GM19455 (cell line): ENCODE results near the gene GRIN2A.

Experiments
- ATAC-seq: cut with Tn5 transposase; IDR thresholded peaks from one replicate; pipeline ENCODE4 v1.9.1; 2021; ENCODE audit not compliant: unreplicated experiment

The GRIN2A gene

DNA sequence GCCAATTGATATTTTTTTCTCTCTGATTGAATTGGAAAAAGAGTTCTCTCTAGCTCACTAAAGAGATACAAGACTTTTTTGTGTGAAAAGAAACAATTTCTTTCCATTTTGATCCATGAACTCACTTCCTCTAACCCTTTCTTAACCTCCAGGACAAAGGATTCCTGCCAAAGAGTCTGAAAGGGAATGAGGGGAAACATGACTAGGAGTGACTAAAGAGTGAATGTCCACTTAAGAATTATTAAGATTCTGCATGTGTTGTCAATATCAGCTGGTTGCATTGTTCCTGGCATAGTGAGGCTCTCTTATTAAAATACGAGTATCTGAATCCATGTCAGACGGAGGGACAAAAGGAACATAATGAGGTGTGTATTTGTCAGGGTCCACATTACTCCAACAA, 344.7 kb downstream of the GRIN2A start:
- no peak for ATAC-seq

DNA sequence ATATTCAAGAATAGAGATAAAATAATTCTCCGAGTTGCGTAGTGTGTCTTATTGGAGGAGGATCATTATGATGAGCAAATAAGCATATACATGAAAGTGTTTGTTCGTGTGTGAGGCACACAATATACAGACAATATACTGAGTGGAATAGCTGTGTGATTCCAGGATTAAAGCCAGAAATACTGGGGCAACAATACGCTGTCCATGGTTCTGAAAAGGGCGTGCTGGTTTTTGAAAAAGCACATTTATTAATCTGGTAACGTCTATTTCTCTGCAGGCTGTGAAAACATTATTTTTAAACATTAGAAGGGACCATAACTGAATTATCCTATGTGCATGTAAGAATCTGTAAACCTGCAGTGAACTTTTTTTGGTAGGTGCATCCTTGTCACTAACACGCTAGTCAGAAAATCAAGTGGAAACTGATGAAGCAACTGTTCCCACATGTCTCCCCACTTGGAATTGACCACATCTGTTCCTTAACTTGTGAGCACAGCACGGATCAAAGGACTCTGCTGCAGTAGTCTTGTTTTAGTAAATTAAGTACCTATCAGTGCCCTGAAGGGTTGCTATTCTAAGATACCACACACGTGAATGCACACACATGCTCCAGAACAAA, 346.0 kb downstream of the GRIN2A start:
- ATAC-seq = no peak

DNA sequence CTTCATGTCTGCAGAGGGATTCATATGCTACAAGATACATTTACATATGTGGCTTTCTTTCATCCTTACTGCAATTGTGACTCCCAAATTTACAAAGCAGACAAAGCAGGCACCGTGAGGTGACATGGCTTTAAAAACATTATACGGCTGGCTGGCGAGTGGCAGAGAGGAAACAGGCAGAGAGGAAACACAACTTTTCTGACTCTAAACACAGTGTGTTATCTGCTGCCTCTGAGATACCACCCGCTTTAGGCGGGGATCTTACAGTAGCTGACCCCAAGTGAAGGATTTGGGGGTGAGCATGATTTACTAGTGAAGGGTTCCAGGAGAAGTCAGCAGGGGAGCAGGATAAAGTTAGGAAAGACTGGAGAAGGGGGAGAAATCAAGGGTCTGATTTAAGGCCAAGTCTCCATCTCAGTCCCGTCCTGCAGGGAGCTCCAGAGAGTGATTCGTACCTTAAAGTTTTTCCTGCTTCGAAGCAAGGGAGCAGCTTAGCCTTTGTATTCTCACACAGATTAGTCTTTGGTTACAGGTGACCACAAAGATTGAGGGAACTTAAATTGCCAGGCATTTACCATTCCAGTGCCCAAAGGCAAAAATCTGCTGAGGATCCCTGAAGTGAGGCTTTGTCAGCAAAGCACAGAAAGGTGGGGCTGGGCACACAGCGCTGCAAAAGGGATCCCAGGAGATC, 355.0 kb downstream of the GRIN2A start:
- no peak for ATAC-seq

DNA sequence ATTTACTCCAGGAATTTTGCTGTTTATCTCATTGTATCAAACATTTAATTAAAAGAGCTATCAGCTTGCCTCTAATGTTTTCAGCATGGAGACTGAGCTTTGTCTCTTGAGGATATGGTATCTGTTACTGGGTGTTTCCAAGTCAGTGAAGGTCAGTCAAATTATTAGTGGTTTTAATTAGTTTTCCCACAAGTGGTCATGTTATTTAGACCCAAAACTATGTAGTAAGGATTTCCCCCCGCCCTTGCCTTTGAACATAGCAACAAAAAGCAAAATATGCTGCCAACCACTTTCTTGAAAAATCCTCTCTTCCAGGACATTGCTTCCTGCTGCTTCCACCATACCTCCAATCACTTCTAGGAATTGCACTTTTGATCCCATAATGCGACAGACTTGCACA, 355.6 kb downstream of the GRIN2A start:
- ATAC-seq = no peak

DNA sequence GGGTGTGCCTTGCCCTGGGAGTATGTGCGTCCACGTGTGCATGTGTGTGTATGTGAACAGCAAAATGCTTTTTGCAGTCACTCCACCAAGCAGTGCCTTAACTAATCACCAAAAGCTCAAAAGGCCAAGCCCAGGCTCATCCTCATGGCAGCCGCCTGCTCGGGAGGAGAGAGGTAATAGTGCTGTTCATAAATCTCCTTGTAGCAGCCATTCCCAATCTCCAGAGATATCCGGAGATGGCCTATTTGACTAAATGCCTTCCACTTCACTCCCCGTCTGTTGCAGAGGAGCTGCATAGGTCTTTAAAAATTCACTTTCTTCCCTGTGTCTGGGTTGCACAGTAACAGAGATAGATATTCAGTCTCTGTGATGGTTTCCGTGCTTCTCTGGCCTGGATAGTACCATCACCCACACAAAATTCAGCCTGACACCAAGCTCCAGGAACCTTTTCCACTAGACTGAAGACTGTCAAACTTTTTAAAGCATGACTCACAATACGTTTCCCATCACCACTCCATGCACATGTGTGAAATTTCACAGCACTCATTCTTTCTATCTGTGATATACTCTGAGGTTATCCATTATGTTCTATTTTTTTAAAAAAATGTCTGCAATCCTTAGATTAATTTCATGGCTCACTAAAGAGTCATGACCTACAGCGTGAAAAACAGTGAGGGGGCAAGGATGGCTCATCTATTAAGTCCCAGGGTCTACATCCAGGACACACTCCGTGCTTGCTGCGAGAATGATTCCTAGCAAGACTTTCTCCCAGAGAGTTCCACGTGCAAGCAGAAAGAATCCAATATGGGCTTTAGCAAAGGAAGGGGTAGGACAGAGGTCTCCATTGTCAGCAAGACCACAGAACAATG, 357.8 kb downstream of the GRIN2A start:
- no peak for ATAC-seq

DNA sequence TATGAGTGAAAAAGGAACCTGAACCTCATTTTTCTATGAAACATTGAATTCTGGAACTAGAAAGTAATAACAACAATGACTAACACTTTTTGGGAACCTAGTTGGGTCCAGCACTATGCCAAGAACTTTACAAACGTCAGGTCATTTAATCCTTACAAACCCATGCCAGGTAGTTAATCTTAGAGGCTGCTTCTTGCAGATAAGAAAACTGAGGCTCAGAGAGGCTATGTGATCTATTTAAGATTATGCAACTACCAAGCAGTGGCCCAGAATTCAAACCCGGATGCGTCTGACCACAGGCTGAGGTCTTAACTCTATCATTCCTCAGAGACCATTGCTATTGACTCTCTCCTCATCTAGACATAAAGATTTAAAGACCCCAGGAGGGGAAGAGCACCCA, 358.7 kb downstream of the GRIN2A start:
- ATAC-seq = no peak

DNA sequence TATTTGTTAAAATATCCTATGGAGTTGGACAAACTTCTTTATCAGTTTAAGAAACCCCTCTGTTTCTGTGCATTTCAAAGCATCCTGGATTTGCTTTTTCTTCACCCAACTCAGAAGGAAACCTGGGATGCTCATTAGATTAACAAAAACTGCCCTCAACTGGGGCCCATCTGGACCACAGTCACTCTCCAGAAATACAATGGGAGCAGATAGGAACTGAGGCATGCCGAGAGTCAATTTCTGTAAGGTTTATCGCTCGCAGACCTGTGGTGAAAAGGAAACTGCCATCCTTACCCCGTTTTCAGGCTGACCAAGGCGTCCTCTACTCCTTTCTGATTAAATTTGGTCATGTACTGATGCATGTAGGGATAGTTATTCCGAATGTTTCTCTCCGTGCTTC, 360.3 kb downstream of the GRIN2A start:
- ATAC-seq = no peak

DNA sequence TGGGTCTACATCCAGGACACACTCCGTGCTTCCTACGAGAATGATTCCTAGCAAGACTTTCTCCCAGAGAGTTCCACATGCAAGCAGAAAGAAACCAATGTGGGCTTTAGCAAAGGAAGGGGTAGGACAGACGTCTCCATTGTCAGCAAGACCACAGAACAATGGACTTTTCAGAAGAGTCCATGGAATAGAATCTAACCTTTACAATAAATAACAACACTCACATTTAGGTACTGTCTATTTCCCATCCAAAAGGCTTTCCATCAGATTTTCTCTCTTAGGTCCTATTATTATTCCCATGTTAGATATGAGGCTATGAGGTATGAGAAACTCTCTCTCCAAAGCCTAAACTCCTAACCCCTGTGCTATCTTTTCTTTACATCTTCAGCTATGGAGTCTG, 360.9 kb downstream of the GRIN2A start:
- no peak for ATAC-seq

DNA sequence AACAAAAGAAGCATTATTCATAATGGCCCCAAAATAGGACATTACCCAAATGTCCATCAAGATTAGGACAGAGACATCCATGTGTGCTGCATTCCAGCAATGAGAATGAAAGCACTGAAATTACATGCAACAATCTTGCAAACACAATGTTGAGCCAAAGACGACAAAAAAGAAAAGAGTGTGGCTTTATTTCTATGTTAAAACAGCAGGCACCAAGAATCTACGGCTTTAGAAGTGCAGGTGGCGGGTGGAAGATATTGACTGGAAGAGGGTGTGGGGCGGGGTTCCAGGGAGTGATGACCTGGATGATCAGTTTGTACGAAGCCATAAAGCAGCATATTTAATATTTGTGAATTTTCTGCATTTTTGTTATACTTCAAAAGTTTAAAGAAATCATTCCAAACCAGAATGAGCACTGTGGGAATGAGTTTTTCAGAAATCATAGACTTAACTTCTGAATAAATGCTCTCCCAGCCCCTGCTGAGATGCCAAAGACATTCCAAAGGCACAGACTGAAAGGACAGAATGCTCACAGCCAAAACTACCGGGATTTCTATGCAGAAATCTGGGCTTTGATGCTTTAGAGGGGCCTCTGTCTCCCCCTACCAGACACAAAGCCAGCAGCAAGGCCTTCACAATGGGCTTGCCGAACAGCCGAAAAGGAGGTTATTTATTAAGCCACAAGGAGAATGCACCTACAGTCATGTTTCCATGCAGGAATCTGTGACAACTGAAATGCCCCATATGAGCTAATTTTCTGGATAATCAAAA, 361.6 kb downstream of the GRIN2A start:
- ATAC-seq = no peak

DNA sequence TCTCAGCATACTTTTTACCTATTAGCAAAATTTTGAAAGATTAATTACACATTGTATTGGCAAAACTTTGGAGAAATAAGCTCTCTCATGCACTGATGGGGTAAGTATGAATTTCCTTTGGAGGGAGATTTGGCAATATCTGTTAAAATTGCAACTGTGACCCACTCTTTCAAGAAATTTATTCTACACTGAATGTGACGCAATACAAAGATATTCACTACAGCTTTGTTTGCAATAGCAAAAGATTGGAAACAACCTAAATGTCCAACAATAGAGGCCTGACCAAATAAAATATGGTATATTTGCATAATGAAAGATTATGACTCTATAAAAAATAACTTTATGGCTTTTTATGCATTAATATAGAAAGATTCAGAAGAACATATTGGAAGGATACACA, 363.5 kb downstream of the GRIN2A start:
- no peak for ATAC-seq

DNA sequence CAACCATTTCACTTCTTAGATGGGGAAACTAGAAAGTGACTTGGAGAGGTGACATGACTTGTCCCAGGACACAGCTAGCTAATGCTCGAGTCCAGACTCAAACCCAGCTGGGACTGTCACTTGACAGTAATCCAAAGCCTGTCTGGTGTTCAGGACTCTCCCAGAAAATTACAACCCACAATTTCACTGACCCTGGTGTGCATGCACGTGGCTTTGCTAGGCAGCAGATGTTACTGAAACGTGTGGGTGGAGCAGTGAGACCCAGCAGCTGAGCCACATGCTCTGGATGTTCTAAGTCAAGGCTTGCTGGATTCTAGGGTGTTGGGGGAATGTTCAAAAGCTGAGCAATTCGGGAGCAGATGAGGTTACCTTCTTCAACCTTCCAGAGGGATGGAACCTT, 364.6 kb downstream of the GRIN2A start:
- ATAC-seq = no peak

DNA sequence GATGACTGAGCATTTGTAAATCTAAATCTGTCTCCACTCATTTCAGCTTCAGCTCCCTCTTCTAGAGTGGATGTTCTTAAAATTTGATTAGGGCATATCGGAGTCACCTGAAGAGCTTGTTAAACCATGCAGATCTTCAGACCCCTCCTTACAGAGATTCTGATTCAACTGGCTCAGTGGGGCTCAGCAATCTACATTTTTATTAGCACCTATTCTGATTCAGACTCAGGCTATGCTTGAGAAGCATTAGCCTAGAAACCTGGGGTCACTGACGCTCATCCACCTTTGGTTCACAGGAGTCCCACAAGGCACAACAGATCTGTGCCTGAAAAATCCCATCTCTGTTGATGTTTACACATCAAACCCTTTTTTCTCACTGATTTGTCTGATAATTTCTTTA, 365.6 kb downstream of the GRIN2A start:
- ATAC-seq = no peak

DNA sequence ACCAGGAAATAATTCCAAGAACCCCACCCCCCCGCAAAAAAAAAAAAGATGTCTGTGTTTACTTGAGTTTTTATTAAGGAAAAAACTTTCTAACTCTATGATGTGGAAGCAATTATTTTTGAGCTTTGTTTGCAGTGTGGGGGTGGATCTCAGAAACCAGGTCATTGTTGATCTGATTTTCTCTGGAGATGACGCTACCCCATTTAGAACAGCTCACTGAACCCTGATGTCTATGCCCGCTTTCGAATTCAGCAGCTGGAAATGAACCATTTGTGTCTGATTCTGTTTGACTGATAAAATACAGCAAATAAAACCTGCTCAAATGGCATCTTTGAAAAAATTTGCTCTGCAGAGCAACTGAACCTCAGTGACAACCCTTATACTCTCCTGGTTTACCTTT, 368.6 kb downstream of the GRIN2A start:
- ATAC-seq = no peak

DNA sequence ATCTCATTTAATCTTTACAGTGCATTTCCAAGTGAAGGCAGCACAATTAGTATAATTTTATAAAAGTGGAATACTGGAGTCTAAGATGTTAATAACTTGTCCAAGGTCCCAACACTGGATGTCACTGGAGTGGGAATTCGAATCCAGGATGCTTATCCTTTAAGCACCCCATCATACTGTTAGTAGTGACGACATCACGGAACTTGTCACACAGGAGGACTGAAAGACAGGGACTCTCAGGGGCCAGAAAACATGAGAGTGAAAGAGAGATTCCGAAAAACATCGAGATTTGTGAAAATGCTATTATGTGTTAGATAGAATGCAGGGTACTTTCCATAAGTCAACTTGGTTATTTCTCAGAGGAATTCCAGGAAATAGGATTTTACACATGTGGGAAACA, 374.0 kb downstream of the GRIN2A start:
- no peak for ATAC-seq

DNA sequence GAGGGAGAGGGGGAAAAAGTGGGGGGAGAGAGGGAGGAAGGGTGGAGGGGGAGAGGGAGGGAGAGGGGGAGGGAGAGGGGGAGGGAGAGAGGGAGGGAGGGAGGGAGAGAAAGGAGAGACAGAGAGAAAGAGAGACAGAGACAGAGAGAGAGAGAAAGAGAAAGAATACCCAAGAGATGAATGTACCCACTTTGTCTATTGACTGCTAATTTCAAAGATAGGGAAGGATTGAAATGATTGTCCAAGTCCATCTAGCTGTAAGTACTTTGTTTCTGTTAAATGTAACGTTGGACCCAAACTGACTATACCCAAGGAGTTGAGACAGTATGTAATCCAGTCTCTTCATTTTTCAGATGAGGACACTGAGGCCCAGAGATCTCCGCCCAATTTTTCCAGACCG, 374.9 kb downstream of the GRIN2A start:
- no peak for ATAC-seq

DNA sequence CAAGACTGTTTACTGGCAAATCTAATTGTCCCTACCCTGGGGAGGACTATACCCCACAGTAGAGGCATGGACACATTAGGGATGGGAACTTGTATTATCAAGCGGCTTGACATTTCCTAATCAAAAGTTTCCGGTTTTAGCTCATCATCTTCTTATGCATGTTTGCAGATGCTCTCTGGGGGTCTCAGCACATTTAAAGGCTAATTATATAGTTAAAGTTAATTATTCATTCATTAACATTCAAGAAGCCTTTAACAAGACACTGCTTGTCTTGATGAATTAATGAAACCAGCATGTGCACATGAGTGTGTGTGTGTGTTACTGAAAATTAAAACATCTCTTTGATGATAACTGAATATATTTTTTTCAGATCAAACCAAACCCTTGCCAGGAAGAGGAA, 377.1 kb downstream of the GRIN2A start:
- ATAC-seq = no peak

DNA sequence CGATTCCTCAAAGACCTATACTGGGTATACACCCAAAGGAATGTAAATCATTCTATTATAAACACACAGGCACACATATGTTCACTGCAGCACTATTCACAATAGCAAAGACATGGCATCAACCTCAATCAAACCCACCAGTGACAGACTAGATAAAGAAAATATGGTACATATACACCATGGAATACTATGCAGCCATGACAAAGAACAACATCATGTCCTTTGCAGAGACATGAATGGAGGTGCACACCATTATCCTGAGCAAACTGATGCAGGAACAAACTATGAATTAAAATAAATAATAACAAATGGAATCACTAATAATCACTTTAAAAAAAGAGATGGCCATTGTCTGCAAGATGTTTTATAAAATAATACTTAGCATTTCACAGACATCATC, 380.1 kb downstream of the GRIN2A start:
- no peak for ATAC-seq

DNA sequence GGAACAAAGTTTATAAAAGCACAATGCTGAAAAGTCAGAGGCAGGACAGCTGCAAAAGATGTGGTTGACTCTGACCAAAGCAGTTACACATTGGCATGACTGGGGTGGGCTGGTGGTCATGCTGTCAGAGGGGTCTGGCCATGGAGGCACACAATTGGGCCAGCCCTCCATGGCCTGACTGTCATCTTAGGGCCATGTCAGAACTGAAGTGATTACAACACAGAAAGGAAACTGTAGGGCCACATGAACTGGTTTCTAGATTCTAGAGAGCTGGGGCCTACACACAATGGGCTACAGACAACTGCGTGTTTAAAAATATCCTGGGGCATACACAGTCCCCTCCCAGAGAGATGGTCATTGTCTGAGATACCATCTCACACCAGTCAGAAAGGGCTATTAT, 380.6 kb downstream of the GRIN2A start:
- ATAC-seq = no peak

DNA sequence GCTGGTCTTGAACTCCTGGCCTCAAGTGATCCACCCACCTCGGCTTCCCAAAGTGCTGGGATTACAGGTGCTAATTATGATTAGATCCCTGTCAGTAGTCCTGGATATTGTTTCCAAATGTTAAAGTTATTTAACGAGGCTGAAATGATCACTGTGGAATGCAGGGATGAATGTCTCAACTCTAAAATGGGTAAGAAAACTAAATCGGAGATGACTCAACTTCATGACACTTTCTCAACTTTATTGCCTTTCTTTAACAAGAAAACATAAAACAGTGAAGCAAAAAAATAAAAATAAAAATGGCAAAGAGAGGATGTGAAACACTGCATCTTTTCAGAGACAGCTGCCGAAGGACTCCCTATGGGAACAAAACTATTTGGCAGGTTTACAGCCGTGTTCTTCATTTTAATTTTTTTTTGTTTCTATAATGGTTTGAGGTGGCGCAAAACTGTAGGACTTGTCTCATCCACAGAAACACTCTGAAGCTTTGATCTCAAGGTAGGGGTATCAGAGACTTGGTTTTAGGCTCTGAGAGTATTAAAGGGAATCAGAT, 382.0 kb downstream of the GRIN2A start:
- ATAC-seq = no peak

DNA sequence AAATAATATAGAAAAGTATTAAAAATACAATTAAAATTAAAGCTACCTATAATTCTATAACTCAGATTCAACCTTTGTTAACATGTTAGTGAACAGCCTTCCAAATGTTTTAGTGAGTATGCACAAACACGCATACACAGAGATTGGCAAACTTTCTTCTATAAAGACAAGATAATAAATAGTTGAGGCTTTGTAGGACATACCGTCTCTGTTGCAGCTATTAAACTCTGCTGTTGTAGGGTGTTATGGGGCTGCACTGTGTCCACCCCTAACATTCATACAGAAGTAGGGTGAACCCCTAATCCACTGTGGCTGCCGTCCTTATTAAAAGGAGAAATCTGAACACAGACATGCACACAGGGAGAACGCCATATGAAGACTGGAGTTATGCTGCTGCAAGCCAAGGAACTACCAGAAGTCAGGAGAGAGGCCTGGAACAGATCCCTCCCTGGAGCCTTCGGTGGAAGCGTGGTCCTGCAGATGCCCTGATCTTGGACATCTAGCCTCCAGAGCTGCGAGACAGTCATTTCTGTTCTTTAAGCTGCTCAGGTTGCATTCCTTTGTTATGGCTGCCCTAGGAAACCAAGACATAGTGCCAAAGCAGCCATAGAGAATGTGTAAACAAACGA, 383.2 kb downstream of the GRIN2A start:
- ATAC-seq = no peak

DNA sequence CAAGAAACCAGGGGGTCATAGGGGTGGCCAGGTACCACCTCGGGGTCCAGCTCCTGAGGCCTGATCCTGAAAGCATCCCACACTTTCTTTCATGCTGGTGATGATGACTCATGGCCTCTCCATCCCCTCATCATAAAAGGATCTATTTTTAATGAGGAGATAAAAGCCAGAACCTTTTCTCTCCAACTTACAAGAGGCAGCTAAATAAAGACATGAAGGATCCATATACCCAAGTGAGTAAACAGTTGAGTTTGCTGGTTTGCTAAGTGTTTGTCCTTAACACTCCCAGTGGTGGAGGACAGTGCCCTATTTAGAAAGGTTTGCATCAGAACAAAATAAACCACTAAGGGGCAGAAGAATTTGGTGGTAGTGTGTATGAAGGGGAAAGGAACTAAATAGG, 383.8 kb downstream of the GRIN2A start:
- ATAC-seq = no peak
